Measurements from ENCODE around the gene VPS35L. TPM values are rescaled to one million over a fixed set of nuclear protein-coding genes. Genes with fewer than 3 reads are reported as not detected.

Gene VPS35L
- total and polyA plus RNA-seq, 2 experiments from 2014 or later = 48.0 to 54.6 TPM

GRCh38 chr16:19711643-19712042, 156.1 kb downstream of the VPS35L start:
- Mint-ChIP-seq H3K27ac (peak overlapping the region; percentile 57), H3K9me3 (no peaks in the 10 kb centered on the region), H3K36me3 (ENCODE audit: low read depth) (peaks cover 96% of the 10 kb centered on the region), H3K4me3 (peak overlapping the region; percentile 7; the same call in 1 of the 3 replicates), H3K4me1 (peaks cover 79% of the 10 kb centered on the region), H3K27me3 (ENCODE audit: insufficient read depth, low read depth, poor library complexity) (peaks cover 35% of the 10 kb centered on the region)
- peak overlapping the region; percentile 74; the same call in 1 of the 2 replicates for H3K27ac ChIP-seq (ENCODE audit: low read depth)
- no peak overlapping the region for H2AFZ ChIP-seq
- ATAC-seq (no peak), DNase-seq (ENCODE audit: low spot score) (no peak)
- TF ChIP-seq EZH2 (IDR thresholded peaks at IDR 0.05; ENCODE audit: low read depth, unreplicated experiment) (no peak), ETS1 (IDR thresholded peaks at IDR 0.05) (no peak), EZH2phosphoT487 (IDR thresholded peaks at IDR 0.05; ENCODE audit: unreplicated experiment) (no peak), ZNF114 (CRISPR knock-in tag; IDR thresholded peaks at IDR 0.05) (no peak), NANOG (IDR thresholded peaks at IDR 0.05; ENCODE audit: borderline replicate concordance) (no peak), STAT1 (IDR thresholded peaks at IDR 0.05; ENCODE audit: unreplicated experiment) (no peak), REST (IDR thresholded peaks at IDR 0.05; ENCODE audit: unreplicated experiment) (no peak), CREB1 (CRISPR knock-in tag; IDR thresholded peaks at IDR 0.05; ENCODE audit: low read depth) (no peak), ZNF462 (CRISPR knock-in tag; IDR thresholded peaks at IDR 0.05) (no peak), JUNB (IDR thresholded peaks at IDR 0.05; ENCODE audit: unreplicated experiment) (no peak), ZNF331 (CRISPR knock-in tag; IDR thresholded peaks at IDR 0.05; ENCODE audit: low read depth) (no peak), POLR2AphosphoS5 (IDR thresholded peaks at IDR 0.05; ENCODE audit: low read depth) (no peak; the same call in 1 of the 2 replicates)
- TF ChIP-seq, protein P1, sequence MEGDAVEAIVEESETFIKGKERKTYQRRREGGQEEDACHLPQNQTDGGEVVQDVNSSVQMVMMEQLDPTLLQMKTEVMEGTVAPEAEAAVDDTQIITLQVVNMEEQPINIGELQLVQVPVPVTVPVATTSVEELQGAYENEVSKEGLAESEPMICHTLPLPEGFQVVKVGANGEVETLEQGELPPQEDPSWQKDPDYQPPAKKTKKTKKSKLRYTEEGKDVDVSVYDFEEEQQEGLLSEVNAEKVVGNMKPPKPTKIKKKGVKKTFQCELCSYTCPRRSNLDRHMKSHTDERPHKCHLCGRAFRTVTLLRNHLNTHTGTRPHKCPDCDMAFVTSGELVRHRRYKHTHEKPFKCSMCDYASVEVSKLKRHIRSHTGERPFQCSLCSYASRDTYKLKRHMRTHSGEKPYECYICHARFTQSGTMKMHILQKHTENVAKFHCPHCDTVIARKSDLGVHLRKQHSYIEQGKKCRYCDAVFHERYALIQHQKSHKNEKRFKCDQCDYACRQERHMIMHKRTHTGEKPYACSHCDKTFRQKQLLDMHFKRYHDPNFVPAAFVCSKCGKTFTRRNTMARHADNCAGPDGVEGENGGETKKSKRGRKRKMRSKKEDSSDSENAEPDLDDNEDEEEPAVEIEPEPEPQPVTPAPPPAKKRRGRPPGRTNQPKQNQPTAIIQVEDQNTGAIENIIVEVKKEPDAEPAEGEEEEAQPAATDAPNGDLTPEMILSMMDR (conservative IDR thresholded peaks at IDR 0.05; ENCODE audit: low read depth in 2 of 2) = no peak
- H3K4me3 ChIP-seq = no peak overlapping the region
- H3K79me2 ChIP-seq (replicated peaks; ENCODE audit: insufficient read depth) = peaks cover 95% of the 10 kb centered on the region
- peaks cover 28% of the 10 kb centered on the region for H3K36me3 ChIP-seq (ENCODE audit: insufficient read depth)
- H4K20me1 ChIP-seq (replicated peaks; ENCODE audit: insufficient read depth) = peaks cover 67% of the 10 kb centered on the region
- no peaks in the 10 kb centered on the region for H3K27me3 ChIP-seq (ENCODE audit: insufficient read depth)
- peaks cover 7% of the 10 kb centered on the region; the same call in 1 of the 2 replicates for H3F3A ChIP-seq (replicated peaks; ENCODE audit: low read depth)
- no peaks in the 10 kb centered on the region for H3K9me2 ChIP-seq (ENCODE audit: insufficient read depth)
- H3K4me1 ChIP-seq (ENCODE audit: insufficient read depth) = peaks cover 48% of the 10 kb centered on the region
- 0 out of 2 replicates have a peak overlapping the region, but pooled peaks have one; percentile 20 for H3K4me2 ChIP-seq
